Posterior cingulate gyrus (tissue), 11 donors: ENCODE data around the gene NUP62CL.

Experiments
- DNase-seq, 10 donors: peaks; one replicate each; pipeline versions ENCODE4 v3.0.0 to v3.0.0-alpha.2; 2020 to 2021; ENCODE audit warnings: mixed read lengths in 3 of 10
- intact Hi-C: fragments of 100-400 bp; cut with DNase I; formaldehyde crosslinking; loops from one replicate; pipeline ENCODE4 v1.15.1; 2023

Gene NUP62CL

GRCh38 chrX:107154787-107155620 is 51.2 kb downstream of the NUP62CL start:
- no peak for DNase-seq
- intact Hi-C loops, result no loop called here

GRCh38 chrX:107153005-107153404 is 53.2 kb downstream of the NUP62CL start:
- no peak for DNase-seq
- intact Hi-C loops, result no loop called here

GRCh38 chrX:107146670-107147069 is 59.6 kb downstream of the NUP62CL start:
- intact Hi-C loops, result no loop called here
- no peak for DNase-seq

- no peak for DNase-seq
- intact Hi-C loops, result no loop called here
Measured at GRCh38 chrX:107135965-107136307, 70.3 kb downstream of the NUP62CL start.

GRCh38 chrX:107135049-107135964 is 70.9 kb downstream of the NUP62CL start:
- DNase-seq, result no peak
- intact Hi-C loops, result no loop called here

GRCh38 chrX:107123750-107124149 is 82.5 kb downstream of the NUP62CL start:
- DNase-seq, result no peak
- intact Hi-C loops, result no loop called here

GRCh38 chrX:107119283-107119682 is 87.0 kb downstream of the NUP62CL start:
- DNase-seq, result no peak
- intact Hi-C loops, result no loop called here

- intact Hi-C loops, result no loop called here
- DNase-seq, result peak; percentile 64 to 97 (median 78)
Measured at GRCh38 chrX:107118322-107119147, 87.7 kb downstream of the NUP62CL start, which contains the start of gene RBM41. TSS of gene RBM41 (minus strand) at chrX:107118822. CDS start at chrX:107118773, 49 bp downstream.

- intact Hi-C loops, result no loop called here
- DNase-seq, result no peak
Measured at GRCh38 chrX:107117993-107118321, 88.3 kb downstream of the NUP62CL start.

- intact Hi-C loops, result no loop called here
- DNase-seq, result no peak
Measured at GRCh38 chrX:107107459-107107858, 98.8 kb downstream of the NUP62CL start.

GRCh38 chrX:107102980-107103379 is 103.3 kb downstream of the NUP62CL start:
- intact Hi-C loops, result no loop called here
- DNase-seq, result no peak

GRCh38 chrX:107076158-107076557 is 130.1 kb downstream of the NUP62CL start:
- intact Hi-C loops, result no loop called here
- no peak for DNase-seq
